GM19372 (cell line): ENCODE results near the gene DVL2.
A peak's percentile ranks its signal among the peaks of the same experiment; 100 is the strongest.

Experiments
- ATAC-seq: cut with Tn5 transposase; IDR thresholded peaks from one replicate; pipeline ENCODE4 v1.9.1; 2021; ENCODE audit warnings: mild to moderate bottlenecking, low read depth, moderate library complexity; ENCODE audit not compliant: unreplicated experiment

Gene DVL2

GRCh38 chr17:7239091-7240027 is 5.0 kb upstream of the DVL2 start, which contains the start of gene PHF23:
Gene PHF23, minus strand, starts transcription at chr17:7239457. Its CDS starts 178 bp downstream, at chr17:7239279.
- peak; percentile 52 for ATAC-seq

GRCh38 chr17:7238420-7239090 is 4.2 kb upstream of the DVL2 start:
- no peak for ATAC-seq

GRCh38 chr17:7237761-7238419 is 3.6 kb upstream of the DVL2 start:
- no peak for ATAC-seq

- no peak for ATAC-seq
Measured at GRCh38 chr17:7237266-7237760, 3.0 kb upstream of the DVL2 start.

GRCh38 chr17:7236808-7237207 is 2.5 kb upstream of the DVL2 start:
- ATAC-seq: no peak

- no peak for ATAC-seq
Measured at GRCh38 chr17:7235693-7236665, 1.7 kb upstream of the DVL2 start.

GRCh38 chr17:7233701-7234082 is 625 bp downstream of the DVL2 start:
- ATAC-seq: no peak

- ATAC-seq: no peak
Measured at GRCh38 chr17:7232114-7232513, 2.2 kb downstream of the DVL2 start.

- ATAC-seq: no peak
Measured at GRCh38 chr17:7229504-7229903, 4.8 kb downstream of the DVL2 start.

GRCh38 chr17:7228920-7229319 is 5.4 kb downstream of the DVL2 start:
- no peak for ATAC-seq

GRCh38 chr17:7226721-7227710 is 7.3 kb downstream of the DVL2 start:
- no peak for ATAC-seq

- no peak for ATAC-seq
Measured at GRCh38 chr17:7225711-7226331, 8.5 kb downstream of the DVL2 start.

- no peak for ATAC-seq
Measured at GRCh38 chr17:7224661-7225111, 9.6 kb downstream of the DVL2 start.

- no peak for ATAC-seq
Measured at GRCh38 chr17:7224110-7224509, 10.2 kb downstream of the DVL2 start.

- ATAC-seq: no peak
Measured at GRCh38 chr17:7223375-7223774, 10.9 kb downstream of the DVL2 start.

- ATAC-seq: no peak
Measured at GRCh38 chr17:7222972-7223292, 11.4 kb downstream of the DVL2 start.

- ATAC-seq: no peak
Measured at GRCh38 chr17:7222093-7222971, 12.0 kb downstream of the DVL2 start.
